Breast epithelium (tissue), 4 donors: ENCODE results near the gene COL23A1. TPM values are rescaled to one million over a fixed set of nuclear protein-coding genes. Genes with fewer than 3 reads are reported as not detected.

ENCODE experiments used
- DNase-seq, 2 donors: peaks; one replicate each; pipeline ENCODE4 v3.0.0-alpha.2; 2019; ENCODE audit warnings: low spot score in 2 of 2
- H3K27ac ChIP-seq, 2 donors: fragments of 200-600 bp; sonication (generic) in 1 of 2; one replicate each; pipeline ENCODE4 v1.5.1; 2016 to 2019; ENCODE audit warnings: mild to moderate bottlenecking in 1 of 2
- H3K27me3 ChIP-seq, 2 donors: fragments of 200-600 bp; sonication (generic) in 1 of 2; one replicate each; pipeline versions ENCODE4 v1.5.1 to v1.6.0; 2017 to 2019; ENCODE audit warnings: control low read depth in 1 of 2, mild to moderate bottlenecking in 1 of 2
- H3K36me3 ChIP-seq: fragments of 200-600 bp; one replicate; pipeline ENCODE4 v1.5.1; 2019
- H3K4me1 ChIP-seq, 2 donors: fragments of 200-600 bp; sonication (generic); one replicate each; pipeline ENCODE4 v1.5.1; 2016 to 2019; ENCODE audit warnings: control low read depth in 1 of 2
- H3K4me3 ChIP-seq, 3 donors: fragments of 200-600 bp; sonication (generic); 1 replicate in 2 of 3; 2 replicates in 1 of 3; pipeline ENCODE4 v1.5.1; 2016 to 2019; ENCODE audit warnings: mild to moderate bottlenecking in 3 of 3, moderate library complexity in 2 of 3
- H3K9me3 ChIP-seq, 2 donors: fragments of 200-600 bp; sonication (generic) in 1 of 2; one replicate each; pipeline ENCODE4 v1.5.1; 2016 to 2019; ENCODE audit warnings: control low read depth in 1 of 2
- CTCF ChIP-seq, 3 donors: fragments of 450-650 bp; IDR thresholded peaks; one replicate each; pipeline ENCODE4 v1.5.1; 2016 to 2017; ENCODE audit warnings: antibody characterized with exemption in 3 of 3, mild to moderate bottlenecking in 3 of 3, moderate library complexity in 3 of 3
- POLR2A ChIP-seq: fragments of 450-650 bp; IDR thresholded peaks from one replicate; pipeline ENCODE4 v1.6.1; 2016; ENCODE audit warnings: antibody characterized with exemption, mild to moderate bottlenecking, moderate library complexity
- POLR2AphosphoS5 ChIP-seq, 3 donors: sonication (generic); formaldehyde crosslinking; IDR thresholded peaks; one replicate each; pipeline ENCODE4 v1.6.1; 2017; ENCODE audit warnings: antibody characterized with exemption in 3 of 3
- intact Hi-C: fragments of 100-400 bp; cut with DNase I; formaldehyde crosslinking; loops from one replicate; pipeline ENCODE4 v1.15.1; 2023; ENCODE audit warnings: low total_unique reads
- total RNA-seq, 3 donors: library from RNA; depleted of rRNA; stranded (reverse); fragments of >200 nt; gene quantifications; one replicate each; pipeline ENCODE4 v1.1.0, GENCODE V29; 2016

COL23A1 gene
- total RNA-seq, 3 donors from 2014 or later: 0.32 to 3.3 (median 2.6) TPM

DNA sequence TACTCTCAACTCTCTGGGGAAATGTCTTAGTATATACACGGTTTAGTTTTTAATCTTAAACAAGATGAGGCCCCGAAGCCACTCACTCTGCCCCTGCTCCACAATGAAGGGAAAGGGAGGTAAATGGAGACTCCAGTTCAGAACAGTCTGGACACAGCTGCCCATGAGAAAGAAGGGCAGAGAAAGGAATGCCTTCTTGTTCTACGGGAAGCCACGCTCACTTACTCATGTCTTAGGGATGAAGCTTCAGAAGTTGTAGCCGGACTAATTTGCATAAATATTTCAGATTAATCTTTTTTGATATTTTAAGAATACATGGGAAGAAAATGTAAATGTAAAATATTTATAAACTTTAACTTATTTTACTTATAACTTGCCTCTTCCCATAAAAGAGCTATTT is 94.0 kb downstream of the COL23A1 start:
- H3K36me3 ChIP-seq: no peaks in the 10 kb centered on the region
- no peaks in the 10 kb centered on the region for H3K4me1 ChIP-seq
- H3K9me3 ChIP-seq: peaks cover 2 to 6% of the 10 kb centered on the region in 2 donors
- no peak overlapping the region for H3K4me3 ChIP-seq
- H3K27ac ChIP-seq: no peak overlapping the region
- no peaks in the 10 kb centered on the region for H3K27me3 ChIP-seq
- no peak for TF ChIP-seq CTCF (IDR thresholded peaks at IDR 0.05)
- no peak for TF ChIP-seq POLR2AphosphoS5 (IDR thresholded peaks at IDR 0.05)
- TF ChIP-seq POLR2A: no peak
- no peak for DNase-seq
- intact Hi-C loops: no loop called here

DNA sequence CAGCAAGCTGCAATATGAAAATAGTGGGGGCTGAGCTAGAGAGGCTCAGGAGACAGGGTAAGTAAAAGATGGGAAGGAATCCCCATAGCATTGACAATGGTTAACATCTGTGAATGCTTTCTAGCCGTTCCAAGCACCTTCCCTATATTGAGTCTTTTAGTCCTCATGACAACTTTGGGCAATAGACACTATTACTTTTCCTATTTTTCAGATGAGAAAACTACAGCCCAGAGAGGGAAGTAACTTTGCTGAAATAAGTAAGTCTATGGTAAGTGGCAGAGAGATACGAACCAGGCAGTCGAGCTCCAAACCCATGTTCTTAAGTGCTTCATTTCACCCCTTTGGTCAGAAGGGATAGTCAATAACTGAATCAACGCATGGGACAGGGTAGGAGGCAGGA is 94.5 kb downstream of the COL23A1 start:
- H3K36me3 ChIP-seq: no peaks in the 10 kb centered on the region
- intact Hi-C loops: no loop called here
- H3K4me3 ChIP-seq: no peak overlapping the region
- peaks cover 0 to 6% of the 10 kb centered on the region in 2 donors for H3K9me3 ChIP-seq
- DNase-seq: no peak
- H3K27ac ChIP-seq: no peak overlapping the region
- TF ChIP-seq POLR2A: no peak
- TF ChIP-seq CTCF (IDR thresholded peaks at IDR 0.05): no peak
- no peak for TF ChIP-seq POLR2AphosphoS5 (IDR thresholded peaks at IDR 0.05)
- H3K27me3 ChIP-seq: no peaks in the 10 kb centered on the region
- H3K4me1 ChIP-seq: no peaks in the 10 kb centered on the region

DNA sequence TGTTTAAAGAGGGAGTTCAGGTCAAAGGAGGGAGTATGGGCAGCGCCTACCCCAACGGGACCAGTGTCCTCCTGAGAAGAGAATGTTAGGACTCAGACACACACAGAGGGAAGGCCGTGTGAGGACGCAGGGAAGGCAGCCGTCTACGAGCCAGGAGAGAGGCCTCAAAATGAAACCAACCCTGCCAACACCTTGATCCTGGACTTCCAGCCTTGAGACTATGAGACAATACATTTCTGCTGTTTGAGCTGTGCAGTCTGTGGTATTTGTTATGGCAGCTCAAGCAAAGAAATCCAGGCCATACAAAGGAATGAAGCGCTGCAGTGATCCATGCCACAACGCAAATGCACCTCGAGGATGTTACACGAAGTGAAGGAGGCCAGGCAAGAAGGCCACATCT is 97.9 kb downstream of the COL23A1 start:
- DNase-seq: no peak
- TF ChIP-seq CTCF (IDR thresholded peaks at IDR 0.05) (no peak), POLR2AphosphoS5 (IDR thresholded peaks at IDR 0.05) (no peak), POLR2A (no peak)
- peaks cover 0 to 11% of the 10 kb centered on the region in 2 donors for H3K9me3 ChIP-seq
- no peaks in the 10 kb centered on the region for H3K27me3 ChIP-seq
- no peaks in the 10 kb centered on the region for H3K36me3 ChIP-seq
- H3K4me3 ChIP-seq: no peak overlapping the region
- no peak overlapping the region for H3K27ac ChIP-seq
- no peaks in the 10 kb centered on the region for H3K4me1 ChIP-seq
- intact Hi-C loops: no loop called here

DNA sequence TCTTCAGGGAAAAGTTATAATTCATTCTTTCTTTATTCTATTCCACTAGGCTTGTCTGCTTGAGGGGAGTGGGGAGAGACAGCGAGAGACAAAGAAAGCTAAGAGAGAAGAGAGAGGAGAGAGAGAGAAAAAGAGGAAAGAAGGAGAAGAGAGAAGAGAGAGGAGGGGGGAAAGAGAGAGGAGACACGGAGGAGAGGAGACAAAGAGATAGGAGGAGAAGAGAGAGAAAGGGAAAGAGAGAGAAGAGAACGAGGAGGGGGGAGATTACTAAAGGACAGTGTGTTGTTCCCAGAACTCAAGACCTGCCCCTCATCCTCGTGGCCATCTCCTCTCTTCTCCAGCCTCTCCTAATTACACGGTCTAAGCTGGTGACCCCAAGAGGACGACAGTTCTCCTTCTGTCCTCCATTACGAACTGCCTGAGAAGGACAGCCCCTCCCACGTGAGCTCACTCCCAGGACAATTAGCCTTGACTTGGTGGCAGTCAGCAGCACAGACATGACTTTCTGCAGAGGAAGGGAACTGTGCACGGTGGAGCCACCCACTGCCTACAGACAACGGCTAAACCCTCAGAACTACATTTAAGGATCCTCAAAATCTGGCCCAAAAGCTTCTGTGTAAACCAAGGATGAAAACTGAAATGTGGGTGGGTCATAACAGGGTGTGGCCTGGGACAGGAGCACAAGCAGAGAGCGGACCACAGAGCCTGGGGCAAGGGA is 99.1 kb downstream of the COL23A1 start:
- Histone ChIP-seq H3K9me3 (peaks cover 0 to 11% of the 10 kb centered on the region in 2 donors), H3K36me3 (no peaks in the 10 kb centered on the region), H3K27ac (no peak overlapping the region), H3K4me1 (no peaks in the 10 kb centered on the region), H3K4me3 (no peak overlapping the region), H3K27me3 (no peaks in the 10 kb centered on the region)
- TF ChIP-seq POLR2A (no peak), POLR2AphosphoS5 (IDR thresholded peaks at IDR 0.05) (no peak), CTCF (IDR thresholded peaks at IDR 0.05) (no peak)
- intact Hi-C loops: no loop called here
- DNase-seq: no peak

GRCh38 chr5:178489271-178489976 is 100.8 kb downstream of the COL23A1 start:
- no peak for DNase-seq
- intact Hi-C loops: no loop called here
- H3K9me3 ChIP-seq: peaks cover 4 to 11% of the 10 kb centered on the region in 2 donors
- H3K36me3 ChIP-seq: no peaks in the 10 kb centered on the region
- H3K27me3 ChIP-seq: no peaks in the 10 kb centered on the region
- TF ChIP-seq CTCF (IDR thresholded peaks at IDR 0.05): no peak
- TF ChIP-seq POLR2A: no peak
- TF ChIP-seq POLR2AphosphoS5 (IDR thresholded peaks at IDR 0.05): no peak
- no peak overlapping the region for H3K4me3 ChIP-seq
- no peaks in the 10 kb centered on the region for H3K4me1 ChIP-seq
- no peak overlapping the region for H3K27ac ChIP-seq
